Stimulated activated CD4-positive, alpha-beta T cell treated with anti-CD3 and anti-CD28 coated beads, Interleukin-4, amount 100 ng/mL, for 24 hours (primary cell): ENCODE data around the gene COX7B2.

Experiments
- DNase-seq: peaks from one replicate; pipeline ENCODE4 v3.0.0-alpha.2; 2020

Gene COX7B2

DNA sequence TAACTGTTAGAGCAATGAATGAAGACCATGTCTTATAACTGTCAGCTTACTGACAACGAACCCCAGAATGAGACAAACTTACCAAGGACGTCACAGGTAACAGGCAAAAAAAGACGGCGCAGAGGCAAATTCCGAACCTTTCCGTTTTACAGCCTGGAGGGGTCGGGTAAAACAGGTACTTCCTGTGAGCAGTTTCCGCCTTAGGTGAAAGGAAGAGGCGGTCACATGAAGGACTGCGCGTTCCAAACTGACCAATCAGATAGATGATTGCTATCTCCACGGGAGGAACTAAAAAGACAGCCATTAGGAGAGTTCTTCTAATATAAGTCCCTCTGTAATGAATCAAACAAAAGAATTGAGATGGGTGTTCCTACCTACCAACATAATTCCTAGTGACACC is at the start of gene COX7B2:
Gene COX7B2, minus strand, starts transcription at position 168 of the 400 bp plus-strand sequence. CDS start 174,053 bp downstream, outside the sequence.
- no peak for DNase-seq

GRCh38 chr4:46956451-46956850 is 47.4 kb upstream of the COX7B2 start:
- DNase-seq, result no peak

GRCh38 chr4:46955601-46956000 is 46.6 kb upstream of the COX7B2 start:
- no peak for DNase-seq

DNA sequence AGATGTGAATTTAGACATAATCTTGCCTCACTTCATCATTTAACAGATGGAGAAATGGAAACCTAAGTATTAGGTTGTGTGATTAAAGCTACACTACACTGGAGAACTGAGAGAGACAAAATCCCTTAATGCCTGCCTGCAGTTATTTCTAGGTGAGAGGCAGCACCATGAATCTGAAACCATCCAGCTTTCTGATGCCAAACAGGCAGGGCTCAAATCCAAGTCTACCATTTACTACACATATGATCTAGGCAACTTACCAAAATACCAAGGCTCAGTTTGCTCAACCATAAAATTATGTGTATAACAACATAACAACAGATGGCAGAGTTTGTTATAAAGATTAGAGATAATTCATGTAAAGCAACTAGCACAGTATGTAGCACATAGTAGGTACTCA is 45.6 kb upstream of the COX7B2 start:
- DNase-seq, result no peak

DNA sequence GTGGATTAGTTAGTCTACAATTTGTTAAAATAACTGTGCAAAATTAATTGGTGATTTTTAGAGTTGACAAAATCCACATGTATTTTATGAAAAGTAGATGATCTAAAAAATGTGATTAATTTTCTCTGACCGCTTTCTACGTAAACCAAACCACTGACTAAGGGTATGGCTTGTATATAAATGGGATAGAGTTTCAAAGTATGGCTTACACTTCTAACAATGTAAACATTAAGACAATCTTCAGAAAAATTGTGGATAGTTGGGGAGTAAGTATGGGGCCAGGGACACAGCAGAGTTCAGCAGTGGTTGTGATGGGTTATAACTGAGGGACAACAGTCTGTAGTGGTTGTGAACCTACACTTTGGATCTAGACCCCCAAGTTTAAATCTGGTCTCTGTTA is 44.5 kb upstream of the COX7B2 start:
- DNase-seq, result no peak

- DNase-seq, result no peak
Measured at GRCh38 chr4:46952451-46952850, 43.4 kb upstream of the COX7B2 start.

DNA sequence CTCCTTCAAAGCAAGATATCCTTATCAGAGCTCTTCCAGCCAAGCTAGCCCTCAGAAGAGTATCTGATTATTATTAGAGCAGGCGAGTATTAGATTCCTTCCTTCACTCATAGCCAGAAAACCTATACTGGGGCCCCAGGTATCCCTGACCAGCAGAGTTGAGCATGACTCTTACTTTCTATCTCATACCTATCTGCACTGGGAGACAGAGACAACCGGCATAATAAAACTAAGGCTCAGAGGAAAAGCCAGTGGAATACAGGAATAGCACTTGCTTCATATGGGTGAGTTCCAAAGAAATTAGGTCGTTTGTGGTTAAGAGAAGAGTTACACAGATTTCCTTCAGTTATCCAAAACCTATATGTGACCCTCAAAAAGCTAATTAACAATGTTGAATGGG is 41.8 kb upstream of the COX7B2 start:
- DNase-seq, result no peak

GRCh38 chr4:46949822-46950221 is 40.8 kb upstream of the COX7B2 start:
- DNase-seq, result no peak

GRCh38 chr4:46947541-46947940 is 38.5 kb upstream of the COX7B2 start:
- no peak for DNase-seq

- DNase-seq, result no peak
Measured at GRCh38 chr4:46946919-46947536, 38.0 kb upstream of the COX7B2 start.

DNA sequence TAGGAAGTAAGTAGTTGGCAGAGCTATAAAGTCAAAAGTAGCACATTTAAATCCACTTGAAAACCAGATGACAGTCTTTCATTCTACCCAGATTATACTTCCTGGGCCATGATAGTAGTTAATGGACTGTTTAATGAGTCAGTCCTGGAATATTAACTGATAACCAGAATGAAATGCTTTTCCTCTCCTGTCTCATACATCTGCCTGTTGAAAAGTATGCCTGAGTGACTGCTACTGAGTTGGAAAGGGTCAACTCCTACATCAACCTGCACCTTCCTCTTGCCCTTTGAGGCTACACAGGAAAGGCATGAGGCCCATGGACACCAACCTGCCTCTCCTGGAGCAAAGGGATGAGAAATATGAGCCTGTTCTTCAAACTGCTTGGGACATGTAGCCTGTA is 36.0 kb upstream of the COX7B2 start:
- DNase-seq, result no peak

DNA sequence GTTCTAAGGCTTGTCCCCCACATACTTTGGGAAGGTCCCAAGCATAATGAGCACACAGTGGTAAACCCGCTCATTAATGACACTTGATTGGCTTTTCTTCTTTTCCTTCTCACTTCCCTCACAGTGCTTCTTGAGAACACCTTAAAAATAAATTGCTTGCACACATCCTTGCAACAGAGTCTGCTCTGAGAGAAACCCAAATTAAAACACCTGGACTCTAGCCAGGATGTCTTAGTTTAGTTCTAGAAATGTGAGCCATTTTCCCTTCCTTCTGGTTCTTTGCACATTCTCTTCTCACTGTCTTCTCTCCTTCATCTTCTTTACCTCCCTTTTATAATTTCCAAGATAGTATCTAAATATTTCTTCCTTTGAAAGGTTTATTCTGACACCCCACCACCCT is 35.3 kb upstream of the COX7B2 start:
- DNase-seq, result no peak

- DNase-seq, result no peak
Measured at GRCh38 chr4:46937493-46937892, 28.4 kb upstream of the COX7B2 start.

DNA sequence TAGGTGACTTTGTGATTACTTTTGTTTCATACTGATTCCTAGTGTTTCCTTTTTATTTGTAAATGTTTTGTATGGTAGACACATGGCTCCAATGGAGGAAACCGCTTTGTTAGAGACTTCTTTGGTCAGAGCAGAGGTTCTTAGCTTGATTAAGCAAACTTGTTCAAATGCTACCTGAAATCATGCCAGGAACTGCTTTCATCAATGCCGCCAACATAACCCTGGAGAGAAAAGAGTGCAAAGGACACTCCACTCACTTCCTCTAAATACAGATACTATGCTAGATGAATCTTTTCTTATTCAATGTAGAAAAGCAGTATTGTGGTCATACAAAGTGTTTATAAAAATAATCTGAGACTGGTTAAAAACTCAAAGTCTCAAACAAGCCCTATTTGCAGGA is 25.7 kb upstream of the COX7B2 start:
- DNase-seq, result no peak

- DNase-seq, result no peak
Measured at GRCh38 chr4:46933686-46934085, 24.6 kb upstream of the COX7B2 start.

DNA sequence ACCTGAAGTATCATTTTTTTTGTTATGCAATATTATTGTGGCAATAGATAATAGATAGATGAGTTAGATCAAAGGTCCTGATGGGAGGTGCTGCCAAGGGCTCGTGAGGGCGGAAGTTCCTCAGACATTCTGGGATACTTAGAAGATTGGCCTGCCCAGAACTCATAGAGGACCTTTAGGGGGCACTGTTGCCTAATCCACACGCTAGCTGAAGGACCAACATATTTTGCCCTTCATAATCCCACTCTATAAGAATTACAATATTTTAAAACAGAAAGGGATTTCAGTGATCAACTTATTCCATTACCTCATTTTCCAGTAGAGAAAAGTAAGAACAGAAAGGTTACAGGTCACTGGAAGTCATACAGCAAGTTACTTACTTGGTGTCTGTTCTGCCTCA is 22.9 kb upstream of the COX7B2 start:
- DNase-seq, result peak; percentile 3

- no peak for DNase-seq
Measured at GRCh38 chr4:46930891-46931290, 21.8 kb upstream of the COX7B2 start.

- DNase-seq, result no peak
Measured at GRCh38 chr4:46927201-46927600, 18.2 kb upstream of the COX7B2 start.

- DNase-seq, result no peak
Measured at GRCh38 chr4:46924789-46925529, 15.9 kb upstream of the COX7B2 start.

DNA sequence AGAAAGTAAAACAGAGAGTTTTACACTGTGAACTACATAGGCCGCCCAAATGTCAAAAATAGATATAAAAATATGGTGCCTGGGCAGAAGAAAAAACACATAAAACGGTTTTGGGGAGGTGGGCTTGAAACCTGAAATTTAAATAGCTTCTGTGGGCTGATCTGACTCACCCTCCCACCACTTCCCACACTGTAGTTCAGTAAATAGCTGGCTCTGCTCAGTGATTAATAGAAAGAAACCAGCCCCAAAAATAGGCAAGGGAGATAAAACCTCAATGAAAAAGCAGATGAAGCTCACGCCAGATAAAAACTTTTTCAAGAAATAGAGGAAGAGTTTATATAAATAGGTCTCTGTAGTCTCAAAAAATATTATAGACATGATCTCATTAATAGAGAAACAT is 13.2 kb upstream of the COX7B2 start:
- no peak for DNase-seq

DNA sequence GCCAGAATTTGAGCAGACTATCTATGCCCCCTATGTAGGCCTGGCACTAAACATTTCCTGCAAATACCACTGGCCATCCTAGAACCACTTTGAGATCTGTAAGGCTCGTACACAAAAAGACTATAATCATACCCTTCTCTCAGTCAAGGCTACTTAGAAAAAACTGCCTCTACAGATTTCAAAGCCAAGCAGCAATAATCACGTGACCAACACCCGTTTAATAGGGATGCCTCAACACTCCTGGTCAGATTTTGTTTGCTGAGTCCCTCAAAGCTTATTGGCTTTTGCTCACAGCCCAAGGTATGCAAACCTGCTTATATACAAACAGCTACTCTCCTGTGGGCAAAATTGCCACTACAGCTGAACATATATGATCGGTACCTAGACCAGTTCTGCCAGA is 897 bp downstream of the COX7B2 start:
- no peak for DNase-seq

GRCh38 chr4:46900082-46900481 is 9.0 kb downstream of the COX7B2 start:
- no peak for DNase-seq

GRCh38 chr4:46894826-46895225 is 14.2 kb downstream of the COX7B2 start:
- no peak for DNase-seq

DNA sequence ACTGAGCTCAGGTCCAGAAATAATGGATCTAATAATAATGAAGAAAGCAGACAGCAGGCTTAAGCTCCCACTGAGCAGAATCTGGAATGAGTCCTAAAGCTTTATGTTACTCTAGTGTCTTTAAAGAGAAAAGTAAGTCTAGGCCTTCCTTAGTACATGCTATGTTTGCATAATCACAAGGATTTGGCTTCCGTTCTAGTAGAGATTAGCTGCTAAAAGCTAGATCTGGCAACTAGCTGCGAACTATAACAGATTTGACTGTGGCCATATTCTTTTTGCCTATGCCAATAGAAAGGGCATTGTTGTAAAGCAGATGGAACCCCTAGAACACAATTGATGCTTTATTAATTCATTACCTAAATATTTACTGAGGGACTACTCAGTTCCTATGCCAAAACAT is 19.0 kb downstream of the COX7B2 start:
- no peak for DNase-seq

GRCh38 chr4:46889410-46889809 is 19.6 kb downstream of the COX7B2 start:
- DNase-seq, result no peak
